ENCODE measurements around the gene MTIF2.
"Not testable (repeated sequence)": the region's sequence is repeated elsewhere in the genome, so short reads cannot be mapped to it uniquely, and the experiment has no call there.

The MTIF2 gene

DNA sequence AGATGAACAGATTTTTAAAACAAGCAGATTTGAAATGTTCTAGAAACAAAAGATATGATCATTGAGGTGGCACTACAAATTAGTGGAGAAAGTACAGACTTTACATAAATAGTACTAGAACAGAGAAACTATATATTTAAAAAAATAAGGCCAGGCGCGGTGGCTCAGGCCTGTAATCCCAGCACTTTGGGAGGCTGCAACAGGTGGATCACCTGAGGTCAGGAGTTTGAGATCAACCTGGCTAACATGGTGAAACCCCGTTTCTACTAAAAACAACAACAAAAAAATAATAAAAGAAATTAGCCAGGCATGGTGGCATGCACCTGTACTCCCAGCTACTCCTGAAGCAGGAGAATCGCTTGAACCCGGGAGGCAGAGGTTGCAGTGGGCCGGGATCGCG is 82.2 kb downstream of the MTIF2 start:
- DNase-seq (ENCODE audit: low read depth) = not testable (repeated sequence)
